Activated CD8-positive, alpha-beta T cell treated with anti-CD3 and anti-CD28 coated beads for 36 hours (primary cell): ENCODE data around the gene AIFM1. TPM values are rescaled to one million over a fixed set of nuclear protein-coding genes. Genes with fewer than 3 reads are reported as not detected.

ENCODE experiments used
- ATAC-seq: fragments of 200-7000 bp; cut with Tn5 transposase; one replicate; pipeline ENCODE4 v1.10.0; 2021; ENCODE audit warnings: mild to moderate bottlenecking, moderate library complexity
- CTCF ChIA-PET: fragments of 350-600 bp; sonication (Branson Sonifier 250); formaldehyde crosslinking; loops from one replicate; lab custom pipeline; 2021; ENCODE audit warnings: antibody characterized with exemption; lab: Charles Lee
- POLR2A ChIA-PET: fragments of 350-600 bp; sonication (Branson Sonifier 250); formaldehyde crosslinking; loops from one replicate; lab custom pipeline; 2021; ENCODE audit warnings: antibody characterized with exemption; lab: Charles Lee
- DNase-seq: peaks from one replicate; pipeline ENCODE4 v3.0.0-alpha.2; 2020
- H3K27ac Mint-ChIP-seq: one replicate; pipeline ENCODE4 v1.8.0; 2021; ENCODE audit warnings: mild to moderate bottlenecking, mixed read lengths
- H3K27me3 Mint-ChIP-seq: one replicate; pipeline ENCODE4 v1.8.0; 2021; ENCODE audit warnings: mixed read lengths
- H3K36me3 Mint-ChIP-seq: one replicate; pipeline ENCODE4 v1.8.0; 2021; ENCODE audit warnings: low read depth, mixed read lengths
- H3K4me1 Mint-ChIP-seq: one replicate; pipeline ENCODE4 v1.8.0; 2021; ENCODE audit warnings: low read depth, mixed read lengths
- H3K4me3 Mint-ChIP-seq: one replicate; pipeline ENCODE4 v1.8.0; 2021; ENCODE audit warnings: mild to moderate bottlenecking, moderate library complexity, mixed read lengths
- H3K9me3 Mint-ChIP-seq: one replicate; pipeline ENCODE4 v1.8.0; 2021; ENCODE audit warnings: mixed read lengths
- intact Hi-C: fragments of 100-400 bp; cut with micrococcal nuclease; formaldehyde crosslinking; loops from one replicate; pipeline ENCODE4 v1.10.0; 2022
- total RNA-seq, 2 experiments: library from RNA; stranded (reverse); gene quantifications; one replicate each; pipeline ENCODE4 v1.2.3, GENCODE V29; 2021
- TF ChIP-seq, protein P1 (sequence below): fragments of 200-600 bp; IDR thresholded peaks from one replicate; pipeline ENCODE4 v1.8.0; 2022; ENCODE audit warnings: antibody characterized with exemption, mild to moderate bottlenecking

AIFM1 gene
- total RNA-seq, 2 experiments from 2014 or later, result 51.5 to 54.3 TPM

DNA sequence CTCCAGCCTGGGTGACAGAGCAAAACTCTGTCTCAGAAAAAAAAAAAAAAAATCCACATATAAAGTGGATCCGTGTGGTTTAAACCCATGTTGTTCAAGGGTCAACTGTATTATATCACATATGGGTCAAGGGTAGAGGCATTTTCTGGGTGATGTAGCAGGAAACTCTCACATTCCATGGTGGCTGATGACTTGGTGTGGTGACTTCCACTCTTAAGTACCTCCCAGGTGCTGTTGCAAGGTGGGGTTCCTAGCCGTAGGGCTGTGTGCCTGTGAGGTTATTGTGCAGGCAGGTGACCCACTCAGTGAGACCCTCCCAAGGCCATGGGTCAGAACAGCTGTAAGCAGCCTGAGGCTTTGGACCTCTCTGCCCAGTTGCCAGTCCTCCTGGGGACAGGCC lies 72.4 kb downstream of the AIFM1 start:
- H3K9me3 Mint-ChIP-seq, result no peaks in the 10 kb centered on the region
- no peak overlapping the region for H3K4me3 Mint-ChIP-seq
- no peak for DNase-seq
- CTCF ChIA-PET, result no interaction called here
- no peaks in the 10 kb centered on the region for H3K27me3 Mint-ChIP-seq
- intact Hi-C loops, result no loop called here
- ATAC-seq, result no peak
- H3K4me1 Mint-ChIP-seq, result peaks cover 59% of the 10 kb centered on the region
- TF ChIP-seq, protein P1, sequence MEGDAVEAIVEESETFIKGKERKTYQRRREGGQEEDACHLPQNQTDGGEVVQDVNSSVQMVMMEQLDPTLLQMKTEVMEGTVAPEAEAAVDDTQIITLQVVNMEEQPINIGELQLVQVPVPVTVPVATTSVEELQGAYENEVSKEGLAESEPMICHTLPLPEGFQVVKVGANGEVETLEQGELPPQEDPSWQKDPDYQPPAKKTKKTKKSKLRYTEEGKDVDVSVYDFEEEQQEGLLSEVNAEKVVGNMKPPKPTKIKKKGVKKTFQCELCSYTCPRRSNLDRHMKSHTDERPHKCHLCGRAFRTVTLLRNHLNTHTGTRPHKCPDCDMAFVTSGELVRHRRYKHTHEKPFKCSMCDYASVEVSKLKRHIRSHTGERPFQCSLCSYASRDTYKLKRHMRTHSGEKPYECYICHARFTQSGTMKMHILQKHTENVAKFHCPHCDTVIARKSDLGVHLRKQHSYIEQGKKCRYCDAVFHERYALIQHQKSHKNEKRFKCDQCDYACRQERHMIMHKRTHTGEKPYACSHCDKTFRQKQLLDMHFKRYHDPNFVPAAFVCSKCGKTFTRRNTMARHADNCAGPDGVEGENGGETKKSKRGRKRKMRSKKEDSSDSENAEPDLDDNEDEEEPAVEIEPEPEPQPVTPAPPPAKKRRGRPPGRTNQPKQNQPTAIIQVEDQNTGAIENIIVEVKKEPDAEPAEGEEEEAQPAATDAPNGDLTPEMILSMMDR, result no peak
- POLR2A ChIA-PET, result no interaction called here
- no peak overlapping the region for H3K27ac Mint-ChIP-seq
- H3K36me3 Mint-ChIP-seq, result peaks cover 4% of the 10 kb centered on the region

DNA sequence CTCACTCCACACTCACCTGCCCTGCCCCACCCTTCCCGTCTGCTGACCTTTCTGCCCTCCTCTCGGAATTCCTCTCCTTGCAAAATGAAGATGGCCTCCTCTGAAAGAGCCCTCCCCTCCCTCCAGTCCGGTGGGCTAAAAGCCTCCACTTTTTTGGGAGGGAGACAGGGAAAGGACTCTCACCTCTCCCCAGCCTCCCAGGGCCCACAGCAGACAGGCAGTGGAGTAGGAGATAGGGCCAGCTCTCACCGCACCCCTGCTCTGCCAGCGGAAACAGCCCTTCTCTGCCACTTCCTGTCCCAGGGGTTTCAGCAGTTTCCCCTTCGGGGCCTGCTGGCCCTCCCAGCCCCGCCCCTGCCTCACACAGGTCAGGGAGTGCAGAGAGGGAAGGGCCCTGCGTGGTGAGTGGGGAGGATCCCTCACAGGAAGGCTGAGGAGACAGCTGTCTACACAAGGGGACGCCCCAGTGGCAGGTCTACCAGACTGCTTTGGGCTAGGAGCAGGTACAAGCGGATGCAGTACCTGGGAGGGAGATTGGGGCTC lies 73.6 kb downstream of the AIFM1 start:
- H3K27ac Mint-ChIP-seq, result peak overlapping the region; percentile 96
- peak; percentile 97 for ATAC-seq
- POLR2A ChIA-PET, result interaction anchor here (0.6 to 1.0 kb wide), 5 partner anchors 11 to 314 kb away, joined by 3 to 4 read pairs (median 3); no protein-coding TSS in a partner anchor

DNA sequence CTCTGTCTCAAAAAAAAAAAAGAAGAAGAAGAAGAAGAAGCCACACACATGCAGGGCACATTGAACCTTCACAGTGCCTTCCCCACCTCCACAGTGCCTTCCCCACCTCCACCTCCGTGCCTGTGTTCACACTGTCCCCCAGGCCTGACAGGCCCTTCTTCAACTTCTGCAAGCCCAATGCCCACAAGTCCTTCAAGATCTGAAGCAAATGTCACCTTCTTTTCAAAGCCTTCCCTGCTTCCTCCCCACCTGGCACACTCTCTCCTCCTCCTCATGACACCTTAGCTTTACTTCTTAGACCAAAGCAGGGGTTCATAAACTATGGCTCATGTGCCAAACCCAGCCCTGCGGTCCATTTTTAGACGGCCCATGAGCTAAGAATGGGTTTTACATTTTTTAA lies 75.3 kb downstream of the AIFM1 start:
- H3K4me1 Mint-ChIP-seq, result peaks cover 63% of the 10 kb centered on the region
- no peak for ATAC-seq
- no peak for DNase-seq
- H3K27me3 Mint-ChIP-seq, result no peaks in the 10 kb centered on the region
- TF ChIP-seq, protein P1, result no peak
- no peaks in the 10 kb centered on the region for H3K9me3 Mint-ChIP-seq
- peak overlapping the region; percentile 78 for H3K27ac Mint-ChIP-seq
- H3K4me3 Mint-ChIP-seq, result peak overlapping the region; percentile 8
- intact Hi-C loops, result no loop called here
- ChIA-PET CTCF (interaction anchor here (1.6 kb wide), 1 partner anchor 9 kb away, joined by 6 read pairs; no protein-coding TSS in a partner anchor), POLR2A (no interaction called here)
- H3K36me3 Mint-ChIP-seq, result peaks cover 6% of the 10 kb centered on the region

More for the DNA sequence above, 73.6 kb downstream of the AIFM1 start:
- peaks cover 6% of the 10 kb centered on the region for H3K36me3 Mint-ChIP-seq
- H3K4me1 Mint-ChIP-seq, result peaks cover 58% of the 10 kb centered on the region
- no peaks in the 10 kb centered on the region for H3K9me3 Mint-ChIP-seq
- no peaks in the 10 kb centered on the region for H3K27me3 Mint-ChIP-seq
- CTCF ChIA-PET, result no interaction called here
- H3K4me3 Mint-ChIP-seq, result peak overlapping the region; percentile 79
- intact Hi-C loops, result no loop called here
- DNase-seq, result peak; percentile 93
- TF ChIP-seq, protein P1, result no peak

DNA sequence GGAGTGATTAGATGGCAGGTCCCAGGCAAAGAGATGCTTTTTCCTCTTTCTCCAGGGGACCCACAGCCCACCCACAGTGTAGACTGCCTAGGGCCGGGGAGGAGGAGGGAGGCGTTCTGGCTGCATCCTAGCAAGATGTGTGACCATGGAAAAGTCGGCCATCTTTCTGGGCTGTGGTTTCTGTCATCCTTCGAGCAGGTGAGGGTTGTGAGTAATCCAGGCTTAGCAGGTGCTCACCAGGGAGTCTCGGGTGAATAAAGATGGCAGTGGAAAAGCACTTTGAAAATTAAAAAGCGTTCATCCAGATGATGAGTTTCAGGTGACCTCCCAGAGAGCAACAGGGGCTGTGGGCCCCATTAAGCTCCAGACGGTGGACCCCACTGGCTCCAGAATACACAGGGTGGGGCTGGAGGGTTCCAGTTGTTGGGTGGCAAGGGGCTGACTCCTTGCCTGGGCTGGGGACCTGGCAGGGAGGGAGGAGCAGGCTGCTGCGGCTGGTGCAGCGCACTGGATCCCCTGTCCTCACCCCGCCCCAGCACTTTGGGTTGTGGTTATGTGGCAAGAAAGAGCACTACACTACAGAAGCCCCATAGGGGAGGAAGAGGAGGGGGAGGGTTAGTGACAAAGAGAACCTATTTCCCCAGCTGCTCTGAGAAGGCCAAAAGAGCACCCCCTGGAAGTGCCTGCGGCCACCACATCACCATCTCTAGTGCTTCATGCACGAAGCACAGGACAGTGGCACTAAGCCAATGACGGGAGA lies 79.0 kb downstream of the AIFM1 start:
- TF ChIP-seq, protein P1, result no peak
- CTCF ChIA-PET, result interaction anchor here (0.7 to 4.2 kb wide), 3 partner anchors 23 to 111 kb away, joined by 4 to 31 read pairs (median 5); partner anchors contain the start of gene ELF4
- peaks cover 70% of the 10 kb centered on the region for H3K4me1 Mint-ChIP-seq
- ATAC-seq (peak; percentile 60), DNase-seq (peak; percentile 88)
- no peaks in the 10 kb centered on the region for H3K9me3 Mint-ChIP-seq
- no peaks in the 10 kb centered on the region for H3K27me3 Mint-ChIP-seq
- H3K4me3 Mint-ChIP-seq, result peak overlapping the region; percentile 63
- H3K27ac Mint-ChIP-seq, result peak overlapping the region; percentile 91
- POLR2A ChIA-PET, result interaction anchor here (0.6 to 5.5 kb wide), 4 partner anchors 8 to 755 kb away, joined by 3 to 22 read pairs (median 6); partner anchors contain the start of gene ELF4
- peaks cover 6% of the 10 kb centered on the region for H3K36me3 Mint-ChIP-seq
- intact Hi-C loops, result no loop called here
